Neuronal stem cell (in vitro differentiated cells): Measurements from ENCODE around the gene SH3TC1.
A peak's percentile ranks its signal among the peaks of the same experiment; 100 is the strongest.

Source experiments
- DNase-seq: peaks from one replicate; pipeline ENCODE4 v3.0.0-alpha.2; 2013; ENCODE audit warnings: low spot score
- H2AFZ ChIP-seq: one replicate; pipeline ENCODE4 v1.6.1; 2013; ENCODE audit warnings: mild to moderate bottlenecking, low read length, inconsistent platforms
- H2AK5ac ChIP-seq: 2 replicates; pipeline ENCODE4 v1.6.1; 2013; ENCODE audit warnings: low read depth, mild to moderate bottlenecking, inconsistent platforms, low read length, moderate library complexity, mixed read lengths
- H2BK120ac ChIP-seq: 2 replicates; pipeline ENCODE4 v1.6.1; 2013; ENCODE audit warnings: low read depth, mild to moderate bottlenecking, inconsistent platforms, low read length, moderate library complexity, mixed read lengths
- H2BK12ac ChIP-seq: one replicate; pipeline ENCODE4 v1.6.1; 2013; ENCODE audit warnings: low read length, inconsistent platforms
- H2BK15ac ChIP-seq: 2 replicates; pipeline ENCODE4 v1.6.1; 2013; ENCODE audit warnings: mild to moderate bottlenecking, low read length, inconsistent platforms, mixed read lengths
- H2BK5ac ChIP-seq: one replicate; pipeline ENCODE4 v1.6.1; 2013; ENCODE audit warnings: inconsistent platforms, mild to moderate bottlenecking, low read length, moderate library complexity
- H3K14ac ChIP-seq: one replicate; pipeline ENCODE4 v1.6.1; 2013; ENCODE audit warnings: low read length, inconsistent platforms
- H3K18ac ChIP-seq: 2 replicates; pipeline ENCODE4 v1.6.1; 2013; ENCODE audit warnings: low read length, inconsistent platforms
- H3K23ac ChIP-seq: 2 replicates; pipeline ENCODE4 v1.6.1; 2013; ENCODE audit warnings: low read depth, mild to moderate bottlenecking, mixed read lengths, low read length, inconsistent platforms; ENCODE audit not compliant: poor library complexity
- H3K27ac ChIP-seq: replicated peaks from 3 replicates; pipeline ENCODE4 v1.5.1; 2013; ENCODE audit warnings: low read length, inconsistent platforms
- H3K27me3 ChIP-seq, 3 experiments: 2 replicates each; pipeline ENCODE4 v1.6.1; 2013; ENCODE audit warnings: low read length in 3 of 3, mild to moderate bottlenecking in 2 of 3, inconsistent platforms in 1 of 3, low read depth in 1 of 3, mixed read lengths in 1 of 3, moderate library complexity in 1 of 3; ENCODE audit not compliant: control insufficient read depth in 3 of 3, insufficient read depth in 3 of 3
- H3K36me3 ChIP-seq, 2 donors: replicated peaks in 1 of 2; 2 replicates each; pipeline ENCODE4 v1.6.1; 2013; ENCODE audit warnings: low read length in 2 of 2; ENCODE audit not compliant: control insufficient read depth in 2 of 2, insufficient read depth in 2 of 2
- H3K4ac ChIP-seq: 2 replicates; pipeline ENCODE4 v1.6.1; 2013; ENCODE audit warnings: inconsistent platforms, mild to moderate bottlenecking, low read length, moderate library complexity
- H3K4me1 ChIP-seq, 2 donors: 1 replicate in 1 of 2; 2 replicates in 1 of 2; pipeline ENCODE4 v1.6.1; 2013; ENCODE audit warnings: low read length in 2 of 2, low read depth in 1 of 2; ENCODE audit not compliant: control insufficient read depth in 2 of 2, insufficient read depth in 1 of 2
- H3K4me2 ChIP-seq: one replicate; pipeline ENCODE4 v1.6.1; 2013; ENCODE audit warnings: mild to moderate bottlenecking, low read length, inconsistent platforms; ENCODE audit not compliant: insufficient read depth, poor library complexity, severe bottlenecking
- H3K4me3 ChIP-seq, 2 donors: 2 replicates each; pipeline ENCODE4 v1.5.1; 2013; ENCODE audit warnings: low read length in 2 of 2, mild to moderate bottlenecking in 2 of 2, inconsistent platforms in 1 of 2, moderate library complexity in 1 of 2
- H3K79me1 ChIP-seq: one replicate; pipeline ENCODE4 v1.6.1; 2013; ENCODE audit warnings: low read depth, mild to moderate bottlenecking, inconsistent platforms, low read length, moderate library complexity
- H3K9ac ChIP-seq: one replicate; pipeline ENCODE4 v1.6.1; 2013; ENCODE audit warnings: mild to moderate bottlenecking, low read depth, low read length, inconsistent platforms; ENCODE audit not compliant: poor library complexity
- H3K9me3 ChIP-seq, 2 donors: replicated peaks in 1 of 2; 2 replicates each; pipeline versions ENCODE3 to v1.6.1; 2013; ENCODE audit warnings: low read length in 2 of 2, mild to moderate bottlenecking in 2 of 2, inconsistent platforms in 1 of 2, low read depth in 1 of 2, mixed read lengths in 1 of 2, moderate library complexity in 1 of 2; ENCODE audit not compliant: control insufficient read depth in 2 of 2, insufficient read depth in 1 of 2
- H4K8ac ChIP-seq: one replicate; pipeline ENCODE4 v1.6.1; 2013; ENCODE audit warnings: low read depth, mild to moderate bottlenecking, inconsistent platforms, low read length, moderate library complexity
- H4K91ac ChIP-seq: one replicate; pipeline ENCODE4 v1.6.1; 2013; ENCODE audit warnings: low read length, low read depth, mild to moderate bottlenecking, inconsistent platforms; ENCODE audit not compliant: poor library complexity
- whole genome bisulfite sequencing, 2 donors: extraction: QIAGEN DNeasy Blood & Tissue Kit; methylation state at CpG; one replicate each; pipeline ENCODE4 v1.1.7; 2013; ENCODE audit warnings: missing lambda C conversion rate in 2 of 2, mixed read lengths in 1 of 2; ENCODE audit not compliant: insufficient read length in 2 of 2, insufficient replicate concordance in 1 of 2; ENCODE audit errors: extremely low coverage in 2 of 2; 5-methylcytosine and 5-hydroxymethylcytosine counted together

Gene SH3TC1

DNA sequence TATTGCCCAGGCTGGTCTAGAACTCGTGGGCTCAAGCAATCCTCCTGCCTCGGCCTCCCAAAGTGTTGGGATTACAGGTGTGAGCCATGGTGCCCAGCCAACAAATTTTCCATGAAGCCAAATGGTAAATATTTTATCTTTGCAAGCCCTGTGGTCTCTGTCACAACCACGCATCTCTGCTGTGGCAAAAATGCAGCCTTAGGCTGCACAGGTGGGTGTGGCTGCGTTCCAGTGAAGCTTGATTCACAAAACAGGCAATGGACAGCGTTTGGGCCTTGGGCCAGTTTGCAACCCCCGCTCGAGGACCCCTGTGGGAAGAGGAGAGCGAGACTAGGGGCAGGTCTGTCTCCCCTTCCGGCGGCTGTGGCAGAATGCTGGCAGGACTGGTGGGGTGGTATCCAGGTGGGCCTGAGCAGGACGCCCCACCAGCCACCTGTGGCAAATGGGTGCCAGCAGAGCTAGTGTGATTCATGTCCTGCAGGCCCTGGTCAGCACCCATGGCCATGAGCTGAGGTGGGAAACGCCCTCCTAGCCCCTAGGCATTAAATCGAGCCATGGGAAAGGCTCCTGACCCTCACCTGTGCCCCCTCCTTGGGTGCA lies 90.2 kb downstream of the SH3TC1 start:
- peak overlapping the region; percentile 71 for H3K18ac ChIP-seq
- peak overlapping the region; percentile 51 for H2AK5ac ChIP-seq
- H4K91ac ChIP-seq = no peak overlapping the region
- H3K4ac ChIP-seq = no peak overlapping the region
- H2AFZ ChIP-seq = no peak overlapping the region
- H3K4me2 ChIP-seq = no peak overlapping the region
- H3K9me3 ChIP-seq = no peaks in the 10 kb centered on the region
- H3K23ac ChIP-seq = no peak overlapping the region
- no peak overlapping the region for H2BK15ac ChIP-seq
- H3K27me3 ChIP-seq = peaks cover 0 to 13% (median 2%) of the 10 kb centered on the region in 3 experiments
- H3K27ac ChIP-seq = no peak overlapping the region
- peak overlapping the region; percentile 35 for H2BK5ac ChIP-seq
- peak overlapping the region; percentile 16 for H2BK12ac ChIP-seq
- no peak overlapping the region for H2BK120ac ChIP-seq
- no CpG with 5 or more reads among the region's 13 CpGs for WGBS, 2 donors
- H3K79me1 ChIP-seq = peaks cover 1% of the 10 kb centered on the region
- no peak overlapping the region for H3K9ac ChIP-seq
- H3K4me1 ChIP-seq = no peaks in the 10 kb centered on the region
- no peak overlapping the region for H4K8ac ChIP-seq
- no peak overlapping the region for H3K14ac ChIP-seq
- H3K36me3 ChIP-seq = no peaks in the 10 kb centered on the region
- H3K4me3 ChIP-seq = no peak overlapping the region
- no peak for DNase-seq

- H2AFZ ChIP-seq = no peak overlapping the region
- no peak overlapping the region for H2BK5ac ChIP-seq
- no peak overlapping the region for H2AK5ac ChIP-seq
- H3K4me1 ChIP-seq = no peaks in the 10 kb centered on the region
- no peak overlapping the region for H3K23ac ChIP-seq
- peak overlapping the region; percentile 55 for H3K9ac ChIP-seq
- H3K18ac ChIP-seq = no peak overlapping the region
- H3K27me3 ChIP-seq = peaks cover 0 to 5% (median 2%) of the 10 kb centered on the region in 3 experiments
- H3K14ac ChIP-seq = no peak overlapping the region
- H3K79me1 ChIP-seq = peaks cover 1% of the 10 kb centered on the region
- no peak overlapping the region for H3K27ac ChIP-seq
- no peak for DNase-seq
- H2BK120ac ChIP-seq = no peak overlapping the region
- no CpG with 5 or more reads among the region's 29 CpGs for WGBS, 2 donors
- H2BK15ac ChIP-seq = no peak overlapping the region
- H3K4ac ChIP-seq = no peak overlapping the region
- no peak overlapping the region for H3K4me2 ChIP-seq
- no peak overlapping the region for H4K8ac ChIP-seq
- H2BK12ac ChIP-seq = no peak overlapping the region
- H3K4me3 ChIP-seq = no peak overlapping the region
- H3K9me3 ChIP-seq = peaks cover 0 to 2% of the 10 kb centered on the region in 2 donors
- H3K36me3 ChIP-seq = no peaks in the 10 kb centered on the region
- H4K91ac ChIP-seq = no peak overlapping the region
These were observed 91.0 kb downstream of the SH3TC1 start for GRCh38 chr4:8289956-8290700.

DNA sequence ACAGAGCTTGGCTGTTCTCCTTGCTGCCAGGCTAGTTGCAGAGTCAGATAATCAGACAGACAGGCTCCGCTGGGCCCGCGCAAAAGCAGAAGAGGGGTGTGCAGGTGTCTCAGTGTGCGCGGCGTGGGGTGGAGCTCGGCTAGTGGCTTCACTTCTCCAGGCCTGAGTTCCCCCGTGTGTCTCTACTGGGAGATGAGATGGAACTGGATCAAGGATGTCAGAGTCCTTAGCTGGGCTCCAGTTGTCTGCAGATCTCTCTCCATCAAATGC lies 91.5 kb downstream of the SH3TC1 start:
- Histone ChIP-seq H3K4me1 (no peaks in the 10 kb centered on the region), H3K4me2 (no peak overlapping the region), H3K9ac (no peak overlapping the region), H2BK5ac (no peak overlapping the region), H2BK12ac (no peak overlapping the region), H2BK15ac (no peak overlapping the region), H4K8ac (no peak overlapping the region), H3K4ac (no peak overlapping the region), H3K36me3 (no peaks in the 10 kb centered on the region), H3K9me3 (peaks cover 0 to 2% of the 10 kb centered on the region in 2 donors), H3K18ac (no peak overlapping the region), H3K27me3 (peaks cover 0 to 2% (median 0%) of the 10 kb centered on the region in 3 experiments), H4K91ac (no peak overlapping the region), H3K23ac (no peak overlapping the region), H2BK120ac (no peak overlapping the region), H3K14ac (no peak overlapping the region), H3K4me3 (no peak overlapping the region), H2AK5ac (no peak overlapping the region), H3K79me1 (peaks cover 1% of the 10 kb centered on the region), H2AFZ (no peak overlapping the region), H3K27ac (no peak overlapping the region)
- no peak for DNase-seq
- WGBS, 2 donors = no CpG with 5 or more reads among the region's 8 CpGs
